ENCODE results near the gene RAB44. TPM values are rescaled to one million over a fixed set of nuclear protein-coding genes. Genes with fewer than 3 reads are reported as not detected.

RAB44 gene
- total and polyA plus RNA-seq, 2 of the 13 experiments (the other 11 are each of a cell fraction or from before 2014, with no cell fraction given): not detected

GRCh38 chr6:36676141-36677058 lies 21.2 kb upstream of the RAB44 start (continued):
- TF ChIP-seq ETV6 (CRISPR knock-in tag; conservative IDR thresholded peaks at IDR 0.05) (0 out of 2 replicates have a peak, but pooled peaks have one; percentile 27), RAD21 (CRISPR knock-in tag; IDR thresholded peaks at IDR 0.05) (no peak), GLI4 (CRISPR knock-in tag; IDR thresholded peaks at IDR 0.05; ENCODE audit: borderline replicate concordance) (0 out of 2 replicates have a peak, but pooled peaks have one; percentile 29), ZNF10 (CRISPR knock-in tag; IDR thresholded peaks at IDR 0.05; ENCODE audit: borderline replicate concordance, low read depth) (no peak), SRSF1 (optimal IDR thresholded peaks at IDR 0.05; ENCODE audit: low read depth, low read length) (peak; percentile 59), YY1 (IDR thresholded peaks at IDR 0.05; ENCODE audit: insufficient read depth, insufficient replicate concordance, low read depth, low read length) (peak; percentile 43), POLR2G (IDR thresholded peaks at IDR 0.05; ENCODE audit: low read depth, low read length) (peak; percentile 91), ZNF530 (CRISPR knock-in tag; IDR thresholded peaks at IDR 0.05; ENCODE audit: low read depth) (no peak), GATAD1 (CRISPR knock-in tag; IDR thresholded peaks at IDR 0.05) (peak; percentile 5; the same call in 1 of the 2 replicates), ZNF251 (CRISPR knock-in tag; IDR thresholded peaks at IDR 0.05) (no peak), ZSCAN29 (CRISPR knock-in tag; conservative IDR thresholded peaks at IDR 0.05) (no peak), ZBTB14 (CRISPR knock-in tag; IDR thresholded peaks at IDR 0.05) (no peak), JUN (CRISPR knock-in tag; IDR thresholded peaks at IDR 0.05) (no peak), PHF20 (CRISPR knock-in tag; IDR thresholded peaks at IDR 0.05) (no peak), RARA (CRISPR knock-in tag; IDR thresholded peaks at IDR 0.05) (no peak), ZNF704 (CRISPR knock-in tag; IDR thresholded peaks at IDR 0.05; ENCODE audit: borderline replicate concordance) (no peak), MEIS1 (CRISPR knock-in tag; IDR thresholded peaks at IDR 0.05; ENCODE audit: borderline replicate concordance) (no peak), AHR (CRISPR knock-in tag; IDR thresholded peaks at IDR 0.05) (peak; percentile 86; the same call in 1 of the 2 replicates), RBM39 (IDR thresholded peaks at IDR 0.05; ENCODE audit: low read depth, low read length, poor library complexity, severe bottlenecking) (no peak), NFKB2 (CRISPR knock-in tag; IDR thresholded peaks at IDR 0.05; ENCODE audit: borderline replicate concordance) (no peak; the same call in 1 of the 2 replicates)
- TF ChIP-seq, protein P1, sequence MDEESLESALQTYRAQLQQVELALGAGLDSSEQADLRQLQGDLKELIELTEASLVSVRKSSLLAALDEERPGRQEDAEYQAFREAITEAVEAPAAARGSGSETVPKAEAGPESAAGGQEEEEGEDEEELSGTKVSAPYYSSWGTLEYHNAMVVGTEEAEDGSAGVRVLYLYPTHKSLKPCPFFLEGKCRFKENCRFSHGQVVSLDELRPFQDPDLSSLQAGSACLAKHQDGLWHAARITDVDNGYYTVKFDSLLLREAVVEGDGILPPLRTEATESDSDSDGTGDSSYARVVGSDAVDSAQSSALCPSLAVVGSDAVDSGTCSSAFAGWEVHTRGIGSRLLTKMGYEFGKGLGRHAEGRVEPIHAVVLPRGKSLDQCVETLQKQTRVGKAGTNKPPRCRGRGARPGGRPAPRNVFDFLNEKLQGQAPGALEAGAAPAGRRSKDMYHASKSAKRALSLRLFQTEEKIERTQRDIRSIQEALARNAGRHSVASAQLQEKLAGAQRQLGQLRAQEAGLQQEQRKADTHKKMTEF (CRISPR knock-in tag; IDR thresholded peaks at IDR 0.05): peak; percentile 47
- TF ChIP-seq, protein P2, sequence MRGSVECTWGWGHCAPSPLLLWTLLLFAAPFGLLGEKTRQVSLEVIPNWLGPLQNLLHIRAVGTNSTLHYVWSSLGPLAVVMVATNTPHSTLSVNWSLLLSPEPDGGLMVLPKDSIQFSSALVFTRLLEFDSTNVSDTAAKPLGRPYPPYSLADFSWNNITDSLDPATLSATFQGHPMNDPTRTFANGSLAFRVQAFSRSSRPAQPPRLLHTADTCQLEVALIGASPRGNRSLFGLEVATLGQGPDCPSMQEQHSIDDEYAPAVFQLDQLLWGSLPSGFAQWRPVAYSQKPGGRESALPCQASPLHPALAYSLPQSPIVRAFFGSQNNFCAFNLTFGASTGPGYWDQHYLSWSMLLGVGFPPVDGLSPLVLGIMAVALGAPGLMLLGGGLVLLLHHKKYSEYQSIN (CRISPR knock-in tag; IDR thresholded peaks at IDR 0.05; ENCODE audit: borderline replicate concordance): no peak
